HG02840 (cell line): ENCODE results near the gene PDYN.

ENCODE experiments used
- ATAC-seq: cut with Tn5 transposase; IDR thresholded peaks from one replicate; pipeline ENCODE4 v1.9.1; 2021; ENCODE audit warnings: mild to moderate bottlenecking, moderate library complexity, moderate number of reproducible peaks; ENCODE audit not compliant: unreplicated experiment, low FRiP score

The PDYN gene

GRCh38 chr20:1937316-1937976 is 56.4 kb downstream of the PDYN start:
- no peak for ATAC-seq

- ATAC-seq, result no peak
These were observed 58.0 kb downstream of the PDYN start for GRCh38 chr20:1935696-1936366.

GRCh38 chr20:1934721-1935573 is 58.9 kb downstream of the PDYN start:
- ATAC-seq, result no peak

GRCh38 chr20:1934156-1934555 is 59.7 kb downstream of the PDYN start:
- no peak for ATAC-seq

- ATAC-seq, result no peak
These were observed 60.4 kb downstream of the PDYN start for GRCh38 chr20:1933465-1933870.

GRCh38 chr20:1932971-1933370 is 60.9 kb downstream of the PDYN start:
- ATAC-seq, result no peak

GRCh38 chr20:1931830-1932229 is 62.0 kb downstream of the PDYN start:
- no peak for ATAC-seq

GRCh38 chr20:1930165-1930564 is 63.7 kb downstream of the PDYN start:
- no peak for ATAC-seq

- ATAC-seq, result no peak
These were observed 64.4 kb downstream of the PDYN start for GRCh38 chr20:1929460-1929859.

- no peak for ATAC-seq
These were observed 65.1 kb downstream of the PDYN start for GRCh38 chr20:1928782-1929181.
